Iris pigment epithelial cell (primary cell): Measurements from ENCODE around the gene CD300LG.
"Not testable (repeated sequence)": the region's sequence is repeated elsewhere in the genome, so short reads cannot be mapped to it uniquely, and the experiment has no call there.

ENCODE experiments used
- DNase-seq: peaks from one replicate; pipeline ENCODE4 v3.0.0-alpha.2; 2011; ENCODE audit warnings: low read depth

The CD300LG gene

DNA sequence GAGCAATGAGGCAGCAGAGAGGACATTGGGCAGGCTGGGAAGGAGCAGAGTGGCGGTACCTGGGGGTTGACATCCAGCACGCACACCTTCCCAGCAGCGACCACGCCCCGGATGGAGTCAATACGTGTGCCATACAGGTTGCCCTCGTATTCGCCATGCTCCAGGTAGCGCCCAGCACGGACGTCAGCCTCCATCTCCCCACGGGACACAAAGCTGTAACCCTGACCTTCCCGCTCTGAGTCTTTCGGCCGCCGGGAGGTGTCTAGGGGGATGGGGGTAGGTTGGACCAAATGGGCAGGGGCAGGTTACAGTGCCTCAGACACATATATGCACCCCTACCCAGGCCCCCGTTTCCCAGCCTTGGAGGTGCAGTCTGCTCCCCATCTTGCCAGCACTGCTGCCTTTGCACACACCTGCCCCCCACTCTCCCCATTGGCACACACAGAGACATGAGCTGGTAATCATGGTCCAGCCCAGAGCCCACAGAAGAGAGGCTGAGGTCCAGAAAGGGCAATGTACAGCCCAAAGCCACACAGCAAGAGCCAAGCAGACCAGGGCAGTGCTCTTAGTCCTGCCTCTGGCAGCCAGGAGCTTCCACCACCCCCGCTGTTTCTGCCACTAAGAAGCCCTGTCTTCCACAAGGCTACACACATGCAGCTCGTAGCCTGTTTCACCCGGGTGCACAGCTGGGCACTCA lies 32.9 kb downstream of the CD300LG start:
- no peak for DNase-seq

DNA sequence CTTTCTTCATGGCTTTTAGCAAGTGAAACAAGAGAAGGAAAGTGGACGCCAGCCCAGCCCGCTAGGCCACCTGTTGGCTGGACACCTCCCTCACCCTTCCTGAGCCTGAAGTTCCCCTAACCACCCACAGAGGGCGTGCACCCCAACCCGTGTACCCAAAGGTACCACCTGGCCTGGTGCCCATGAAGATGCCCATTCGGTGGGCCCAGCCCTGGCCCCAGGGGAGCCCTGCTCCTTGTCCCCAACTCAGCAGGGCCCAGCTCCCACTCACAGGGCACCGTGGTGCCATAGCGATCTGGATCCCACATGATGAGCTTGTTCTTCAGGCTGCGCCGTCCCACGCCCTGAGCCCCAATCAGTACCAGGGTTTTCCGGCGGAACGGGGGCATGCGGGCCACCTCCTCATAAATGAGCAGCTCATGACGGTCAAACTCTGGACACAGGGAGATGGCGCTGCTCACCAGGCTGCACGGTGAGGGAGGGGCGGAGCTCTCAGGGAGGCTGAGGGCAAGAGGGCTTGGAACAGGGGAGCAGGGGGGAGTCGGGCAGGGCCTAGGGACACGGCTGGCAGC lies 33.5 kb downstream of the CD300LG start:
- DNase-seq, result peak; percentile 11

DNA sequence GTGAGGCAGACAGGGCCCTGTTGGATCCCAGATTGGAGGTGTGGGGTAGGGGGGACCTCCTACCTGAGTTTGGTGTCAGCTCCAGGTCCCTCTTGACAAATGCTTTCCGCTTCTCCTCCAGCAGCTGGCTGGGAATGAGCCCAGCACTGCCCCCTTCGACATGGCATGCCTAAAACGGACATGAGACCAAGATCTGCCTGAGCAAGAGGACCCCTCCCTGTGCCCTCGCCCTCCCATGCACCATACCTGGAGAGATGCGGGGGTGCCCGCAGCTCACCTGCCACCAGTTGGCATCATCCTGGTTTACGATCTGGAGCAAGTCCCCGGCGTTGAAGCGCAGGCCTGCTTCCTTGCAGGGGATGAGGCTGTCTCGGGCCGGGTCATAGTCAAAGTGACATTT lies 34.2 kb downstream of the CD300LG start:
- no peak for DNase-seq

DNA sequence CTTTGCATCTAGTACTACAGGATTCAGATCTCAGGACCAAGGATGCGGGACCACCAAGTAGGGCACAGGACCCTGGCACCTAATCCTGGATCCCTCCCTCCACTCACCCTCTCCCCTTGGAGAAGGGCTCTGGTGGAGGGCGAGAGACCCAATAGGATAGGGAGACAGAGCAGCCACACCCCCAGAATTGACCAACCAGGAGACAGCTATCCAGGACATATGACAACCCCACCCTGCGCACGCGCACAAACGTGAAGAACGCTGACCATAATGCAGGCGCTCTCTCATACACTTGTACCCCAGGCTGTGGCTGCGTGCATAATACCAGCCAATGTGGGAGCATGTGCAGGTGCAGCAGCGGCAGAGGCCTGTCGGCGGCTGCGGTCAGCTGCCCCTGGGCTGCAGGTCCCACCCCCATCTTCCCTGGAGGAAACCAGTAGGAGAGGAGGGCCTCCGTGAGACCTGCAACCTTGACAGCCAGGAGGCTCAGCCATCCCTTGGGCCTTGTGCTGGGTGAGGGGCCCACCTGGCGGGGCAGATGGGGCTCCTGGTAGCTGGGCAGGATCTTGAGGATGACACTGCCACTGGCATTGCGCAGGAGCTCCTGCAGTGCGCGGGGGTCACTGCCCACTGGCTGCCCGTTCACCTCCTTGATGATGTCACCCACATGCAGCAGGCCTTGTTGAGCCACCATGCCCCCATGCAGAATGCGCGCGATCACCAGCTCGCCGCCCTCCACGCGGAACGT lies 35.0 kb downstream of the CD300LG start:
- DNase-seq, result no peak

DNA sequence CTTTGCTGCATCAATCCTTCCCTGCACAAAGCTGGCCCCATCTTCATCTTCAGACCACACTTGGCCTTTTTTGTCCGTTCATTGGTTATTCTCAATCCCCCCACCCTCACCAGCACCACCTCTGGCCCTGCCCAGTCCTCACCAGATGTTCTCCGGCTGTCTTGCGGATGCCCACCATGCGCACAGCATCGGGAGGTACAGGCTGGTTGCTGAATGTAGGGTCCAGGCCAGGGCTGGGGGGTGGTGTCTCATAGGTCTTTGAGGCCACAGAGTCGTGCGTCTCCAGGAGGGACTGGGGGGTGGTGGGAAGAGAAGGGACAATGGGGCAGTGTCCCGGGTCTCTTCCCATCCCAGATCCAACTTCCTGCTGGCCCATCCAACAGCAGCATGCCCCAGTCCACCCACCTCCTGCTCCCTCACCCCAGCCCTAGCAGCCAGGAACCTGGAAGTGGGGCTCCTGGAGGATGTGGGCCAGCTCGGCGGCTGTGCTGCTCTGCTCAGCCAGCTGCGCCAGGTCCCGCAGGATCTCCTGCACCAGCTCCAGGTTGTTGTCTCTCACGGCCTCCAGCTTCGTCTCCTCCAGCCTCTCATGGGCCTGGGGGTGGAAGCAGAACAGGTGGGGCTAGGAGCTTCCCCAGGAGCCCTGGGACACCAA lies 35.9 kb downstream of the CD300LG start:
- DNase-seq, result no peak

DNA sequence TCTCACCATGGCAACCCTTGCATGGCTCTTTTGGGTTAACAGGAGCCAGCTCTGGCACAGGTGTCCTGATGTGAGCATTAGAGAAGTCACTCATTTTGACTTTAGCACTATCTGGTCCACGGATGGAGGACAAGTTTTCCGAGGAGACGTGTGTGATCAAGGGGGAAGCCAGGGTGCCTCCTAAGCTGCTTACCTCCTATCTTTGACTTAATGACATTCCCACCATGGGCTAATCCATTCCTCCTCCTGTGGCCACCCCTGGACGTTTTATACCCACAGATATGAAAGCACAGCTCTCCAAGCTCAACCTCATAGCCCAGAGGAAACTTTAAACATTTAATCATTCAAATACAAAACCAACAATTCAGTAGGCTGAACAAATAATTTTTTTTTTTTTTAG lies 41.6 kb downstream of the CD300LG start:
- no peak for DNase-seq

DNA sequence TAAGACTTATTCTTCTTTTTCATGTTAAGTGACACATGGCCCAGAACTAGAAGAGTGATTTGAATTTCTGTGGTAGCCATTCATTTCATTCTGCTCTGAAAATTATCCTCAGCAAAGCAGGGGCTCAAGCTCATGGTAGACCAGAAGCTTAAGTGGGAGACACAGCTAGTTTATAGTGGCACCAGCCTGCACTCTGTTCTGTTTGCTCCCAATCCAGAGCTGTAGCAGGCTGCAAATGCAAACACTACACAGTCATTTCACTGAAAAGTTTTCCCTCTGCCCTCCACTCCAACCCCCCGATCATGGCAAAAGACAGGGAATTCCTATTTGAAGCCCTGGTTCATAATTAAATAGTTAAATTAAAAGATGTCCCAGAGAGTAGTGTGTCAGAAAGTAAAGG lies 43.3 kb downstream of the CD300LG start:
- DNase-seq, result no peak

DNA sequence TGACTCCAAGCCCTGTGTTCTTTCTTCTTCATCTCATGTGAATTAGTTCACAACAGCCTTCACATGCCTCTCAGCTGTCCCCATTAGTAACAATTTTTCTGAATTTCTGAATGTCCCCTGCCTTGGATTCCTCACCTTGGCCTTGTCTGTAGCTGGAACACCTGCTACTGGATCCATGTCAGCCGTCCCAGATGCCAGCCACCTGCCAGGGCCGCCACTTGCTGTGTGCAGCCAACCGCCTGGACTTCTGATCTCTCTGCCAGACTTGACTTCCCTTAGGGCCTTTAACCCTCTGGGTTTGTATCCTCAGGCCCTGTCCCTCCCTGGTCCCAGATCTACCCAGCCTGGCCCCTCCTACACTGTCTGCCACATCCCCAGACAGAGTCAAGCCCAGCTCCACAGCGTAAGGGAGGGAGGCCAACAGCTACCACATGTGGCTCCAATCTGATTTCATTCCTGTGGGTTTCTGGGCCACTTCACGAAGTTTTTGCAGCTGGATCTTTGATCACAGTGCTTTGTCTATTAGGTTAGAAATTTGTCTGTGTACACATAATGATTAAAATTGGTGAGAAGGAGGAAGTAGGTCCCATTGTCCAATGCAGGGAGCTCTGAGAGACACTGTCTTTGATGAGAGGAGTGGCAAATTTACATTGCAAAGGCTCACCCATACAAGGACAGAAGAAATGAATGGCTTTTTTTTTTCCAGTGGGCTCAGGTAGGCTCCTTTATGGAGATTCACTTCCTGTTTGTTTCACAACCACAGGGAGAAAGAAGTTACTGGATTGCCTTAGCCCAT lies 45.1 kb downstream of the CD300LG start:
- DNase-seq, result no peak

DNA sequence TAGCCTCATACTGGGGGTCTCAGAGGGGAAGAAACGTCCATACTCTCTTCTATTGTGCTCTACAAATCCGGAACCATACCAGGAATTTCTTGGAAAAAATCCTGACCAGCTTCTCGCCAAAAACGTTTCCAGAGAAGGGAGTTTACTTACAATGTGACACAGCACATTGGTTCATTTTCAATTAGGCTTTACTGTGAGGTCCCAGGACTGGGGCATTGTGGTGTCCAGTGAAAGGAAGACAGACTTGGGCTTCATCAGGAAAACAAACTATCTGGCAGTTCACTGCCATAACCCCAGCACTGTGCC lies 45.6 kb downstream of the CD300LG start:
- DNase-seq, result no peak

DNA sequence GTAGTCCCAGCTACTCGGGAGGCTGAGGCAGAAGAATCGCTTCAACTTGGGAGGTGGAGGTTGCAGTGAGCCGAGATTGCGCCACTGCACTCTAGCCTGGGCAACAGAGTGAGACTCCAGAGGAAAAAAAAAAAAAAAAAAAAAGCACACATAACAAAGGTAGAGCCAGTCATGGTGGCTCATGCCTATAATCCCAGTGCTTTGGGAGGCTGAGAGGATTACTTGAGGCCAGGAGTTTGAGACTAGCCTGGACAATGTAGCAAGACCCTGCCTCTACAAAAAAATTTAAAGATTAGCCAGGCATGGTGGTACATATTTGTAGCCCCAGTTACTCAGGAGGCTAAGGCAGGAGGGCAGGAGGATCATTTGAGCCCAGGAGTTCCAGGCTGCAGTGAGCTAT lies 47.5 kb downstream of the CD300LG start:
- not testable (repeated sequence) for DNase-seq

DNA sequence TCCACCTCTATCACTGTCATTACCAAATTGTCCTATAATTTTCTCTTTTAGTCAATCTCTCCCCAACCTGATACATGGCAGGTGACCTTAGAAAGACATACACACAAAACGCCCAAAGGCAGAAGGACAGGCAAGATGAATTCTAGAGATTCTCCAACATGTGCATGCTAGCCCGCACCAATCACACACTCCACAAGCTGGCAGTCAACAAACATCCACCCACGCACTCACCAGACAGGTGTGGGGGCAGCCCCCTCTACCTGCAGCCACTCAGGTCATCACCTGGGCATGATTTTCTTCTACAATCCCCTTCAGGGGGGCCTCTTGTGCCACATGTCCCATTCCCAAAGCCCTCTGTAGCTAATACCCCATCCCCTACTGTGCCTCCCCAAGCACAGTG lies 50.9 kb downstream of the CD300LG start:
- DNase-seq, result no peak

DNA sequence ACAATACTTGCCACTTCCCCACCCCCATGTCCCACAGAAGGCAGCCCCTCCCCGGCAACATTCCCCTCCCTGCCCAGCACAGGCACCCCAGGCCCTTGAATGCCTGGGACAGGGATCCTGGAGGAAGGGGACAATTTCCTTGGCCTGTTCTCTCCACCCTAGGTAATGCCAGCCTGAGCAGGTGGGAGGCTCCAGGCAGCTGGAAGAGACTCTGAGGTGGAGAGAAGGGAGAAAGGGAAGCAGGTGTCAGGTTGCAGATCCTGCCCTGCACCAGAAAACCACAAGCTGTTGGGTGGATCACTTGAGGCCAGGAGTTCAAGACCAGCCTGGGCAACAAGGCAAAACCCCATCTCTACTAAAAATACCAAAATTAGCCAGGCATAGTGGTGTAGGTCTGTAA lies 51.5 kb downstream of the CD300LG start:
- no peak for DNase-seq

DNA sequence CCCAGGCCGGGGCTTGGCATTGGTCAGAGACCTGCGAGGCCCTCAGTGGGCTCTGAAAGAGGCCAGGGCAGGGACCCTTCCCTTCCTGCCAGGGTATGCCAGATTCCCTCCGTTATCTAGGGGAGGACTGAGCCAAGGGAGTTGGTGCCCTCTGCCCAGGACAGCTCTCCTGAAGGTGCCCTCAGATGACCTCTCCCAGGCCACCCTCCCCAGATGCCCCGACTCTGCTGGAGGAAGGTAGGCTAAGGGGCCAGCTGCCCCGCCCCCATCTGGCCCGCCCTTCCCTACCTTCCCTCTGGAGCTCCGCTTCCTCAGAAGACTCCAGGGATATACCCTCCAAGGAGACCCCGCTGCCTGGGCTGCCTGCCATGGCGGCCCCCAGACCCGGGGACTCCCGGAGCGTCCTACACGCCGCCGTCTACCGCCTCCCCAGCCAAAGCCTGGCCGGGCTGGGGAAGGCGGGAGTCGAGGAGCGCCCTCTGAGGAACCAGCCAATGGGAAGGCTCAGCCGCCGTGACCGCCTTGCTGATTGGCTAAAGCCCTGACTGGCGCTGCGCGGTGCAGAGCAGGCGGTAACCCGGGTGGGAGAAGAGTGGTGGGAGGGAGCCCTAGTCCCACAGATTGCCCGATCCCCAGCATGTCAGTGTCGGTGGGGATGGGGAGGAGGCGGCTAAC lies 53.3 kb downstream of the CD300LG start:
- peak; percentile 74 for DNase-seq

DNA sequence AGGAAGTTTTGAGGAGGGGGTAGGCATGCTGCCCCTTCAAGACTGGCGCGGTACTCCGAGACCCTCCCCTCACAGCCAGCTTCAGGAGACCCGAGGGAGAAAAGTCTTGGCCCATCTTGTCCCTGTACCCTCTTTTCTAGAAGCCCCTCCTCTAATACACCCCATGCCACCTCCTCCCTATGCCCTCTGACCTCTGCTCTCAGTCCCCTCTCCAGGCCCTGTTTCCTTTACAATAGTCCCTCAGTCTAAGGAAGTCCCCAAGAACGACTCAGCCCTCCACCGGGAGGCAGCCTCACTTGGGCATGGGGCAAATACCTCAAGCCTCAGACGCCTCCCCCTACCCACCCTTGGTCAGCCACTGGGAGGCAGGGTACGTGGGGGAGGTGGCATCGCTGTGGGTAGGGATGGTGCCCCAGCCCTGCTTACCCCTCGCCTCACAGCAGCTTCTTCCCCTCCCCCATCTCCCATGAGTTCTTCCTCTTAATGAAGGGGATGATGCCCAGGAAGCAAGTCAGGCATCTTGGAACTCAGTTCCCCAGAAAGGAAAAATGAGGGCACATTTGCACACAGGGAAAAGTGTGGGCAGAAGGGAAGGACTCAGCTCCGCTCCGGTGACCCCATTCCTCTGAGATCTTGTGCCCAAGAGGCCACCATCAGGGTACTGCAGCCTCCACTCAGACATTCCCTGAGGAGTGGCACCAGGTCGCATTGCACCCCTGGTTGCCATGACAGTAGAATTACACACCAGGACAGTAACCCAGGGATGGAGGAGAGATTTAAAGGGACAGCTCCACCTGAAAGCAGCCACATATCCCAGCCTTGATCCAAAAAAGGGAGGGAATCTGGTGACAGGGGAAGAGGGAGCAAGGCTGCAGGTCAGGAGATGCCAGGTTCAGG lies 54.1 kb downstream of the CD300LG start:
- DNase-seq, result no peak

DNA sequence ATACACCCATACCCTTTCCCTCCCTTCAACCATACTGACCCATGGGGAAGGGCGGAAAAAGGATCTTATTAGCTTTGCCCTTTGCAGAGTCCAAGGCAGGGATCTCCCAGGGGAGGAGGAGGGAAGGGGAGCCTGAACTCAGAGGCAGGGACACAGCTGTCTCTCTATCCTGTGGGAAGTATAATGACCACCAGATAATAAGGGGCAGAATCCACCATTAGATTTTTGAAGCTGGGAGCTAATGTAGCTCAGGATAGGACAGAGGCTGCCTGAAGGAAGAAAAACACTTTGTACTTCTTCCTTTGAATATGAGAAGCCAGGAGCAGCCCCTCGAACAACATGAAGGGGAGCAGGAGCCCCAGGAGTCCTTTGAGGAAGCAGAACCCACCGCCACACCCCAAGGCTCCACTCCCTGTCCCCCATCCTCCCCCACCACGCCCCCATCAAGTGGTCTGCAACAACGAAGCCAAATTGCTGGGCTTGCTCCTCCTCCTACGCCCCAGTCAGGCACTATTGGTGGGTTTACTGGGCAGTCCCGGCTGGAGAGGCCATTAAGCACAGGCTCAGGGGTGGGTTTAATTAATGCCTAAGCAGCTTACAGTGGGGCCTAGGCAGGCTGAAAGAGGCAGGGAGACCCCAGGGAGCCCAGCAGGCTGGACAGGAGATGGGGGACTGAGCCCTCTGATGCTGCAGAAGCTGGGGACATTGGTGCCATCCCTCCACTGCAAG lies 55.0 kb downstream of the CD300LG start:
- DNase-seq, result no peak

DNA sequence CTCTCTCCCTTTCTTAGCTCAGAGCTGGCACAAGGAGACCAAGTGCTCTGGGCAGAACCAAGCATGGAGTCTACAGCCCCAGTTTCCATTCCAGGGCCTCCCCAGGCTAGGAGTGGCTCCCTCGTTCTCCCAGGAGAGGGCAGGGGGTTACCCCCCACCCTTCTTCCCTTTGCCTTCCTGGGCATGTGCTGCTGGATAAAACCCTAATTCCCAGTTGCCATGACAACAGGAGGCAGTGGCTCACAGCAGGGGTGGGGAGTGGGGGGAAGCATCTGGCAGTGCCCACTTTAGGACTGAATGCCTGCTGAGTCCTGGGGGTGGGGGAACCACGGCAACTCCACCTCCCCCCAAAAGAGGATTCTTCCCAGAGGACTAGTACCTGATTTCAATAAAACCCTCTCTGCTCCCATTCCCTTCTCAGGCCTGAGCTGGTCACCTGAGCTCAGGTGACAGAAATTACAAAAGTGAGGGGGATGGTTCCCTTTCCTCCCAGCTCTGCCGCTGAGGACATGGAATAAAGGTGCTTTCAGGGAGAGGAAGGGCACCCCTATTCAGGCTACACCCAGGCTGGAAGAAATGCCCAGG lies 58.5 kb downstream of the CD300LG start:
- DNase-seq, result no peak

DNA sequence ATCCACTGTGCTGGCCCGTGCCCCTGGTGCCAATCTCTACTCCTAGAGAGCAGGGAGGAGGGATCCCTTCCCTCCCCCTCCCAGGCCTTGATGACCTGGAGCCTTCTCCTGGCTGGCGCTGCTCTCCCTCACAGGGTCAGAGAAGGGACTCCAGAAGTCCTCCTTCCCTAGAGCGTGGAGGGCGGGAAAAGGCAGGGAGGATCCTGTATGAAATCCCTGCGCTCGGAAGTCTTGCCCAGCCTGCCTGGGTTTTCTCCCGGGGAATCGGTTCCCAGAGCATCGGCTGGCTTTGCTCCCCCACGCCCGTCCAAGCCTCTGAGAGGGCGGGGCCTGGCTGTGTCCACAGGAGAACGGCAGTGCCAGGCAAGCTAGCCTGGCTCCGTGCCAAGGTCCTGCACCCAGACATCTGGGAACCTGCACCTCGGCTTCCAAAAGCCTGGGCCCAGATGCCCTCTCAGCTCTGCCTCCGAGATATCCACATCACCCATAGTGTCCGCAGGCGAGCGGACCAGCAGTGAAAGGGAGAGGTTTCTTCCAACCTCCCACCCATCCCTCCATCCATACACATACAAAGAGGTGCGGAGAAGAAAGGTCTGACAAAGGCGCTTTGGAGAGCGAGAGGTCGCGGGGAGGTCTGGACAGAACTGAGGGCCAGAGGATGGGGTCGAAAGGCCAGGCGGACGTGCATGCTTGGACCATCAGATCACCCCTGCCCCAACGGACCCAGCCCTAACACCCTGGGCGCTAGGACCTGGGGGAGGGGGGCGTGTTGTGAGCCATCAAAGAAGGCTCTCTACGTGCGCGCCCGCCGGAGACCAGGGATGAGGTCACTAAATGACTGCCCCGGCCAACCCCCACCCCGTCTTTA lies 59.2 kb downstream of the CD300LG start:
- DNase-seq, result peak; percentile 43

DNA sequence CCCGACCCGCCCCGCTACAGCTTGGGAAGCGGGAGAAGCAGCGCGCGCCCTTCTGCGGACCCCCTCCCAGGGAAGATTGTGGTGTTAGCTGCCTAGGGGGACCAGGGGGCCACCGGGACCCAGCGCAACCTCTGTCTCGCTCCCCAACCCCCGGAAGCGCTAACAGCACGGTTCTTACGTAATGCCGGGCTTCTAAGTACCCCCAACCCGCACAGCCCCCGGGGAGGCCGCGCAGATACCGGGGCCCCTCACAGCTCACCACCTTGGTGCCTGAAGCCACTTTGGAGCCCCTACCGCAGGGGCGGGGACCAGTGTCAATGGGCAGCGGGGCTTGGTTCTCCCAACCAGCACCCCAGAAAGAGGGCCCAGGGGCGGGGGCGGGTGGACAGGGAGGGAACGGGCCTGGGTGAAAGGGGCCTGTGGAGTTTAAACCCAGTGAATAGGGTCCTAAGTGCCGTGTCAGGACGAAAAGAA lies 60.0 kb downstream of the CD300LG start:
- no peak for DNase-seq
